SU-DHL-6 (cell line): ENCODE results near the gene RTP4.
"Not testable (repeated sequence)": the region's sequence is repeated elsewhere in the genome, so short reads cannot be mapped to it uniquely, and the experiment has no call there.

Experiments
- EZH2phosphoT487 ChIP-seq: fragments of 200-600 bp; sonication (generic), shearing (Covaris generic); conservative IDR thresholded peaks from 2 replicates; pipeline ENCODE4 v1.6.1; 2018; ENCODE audit warnings: mild to moderate bottlenecking, antibody characterized with exemption, low read length, moderate library complexity, mixed read lengths
- TF ChIP-seq, protein P1 (sequence below): fragments of 200-600 bp; sonication (generic); IDR thresholded peaks from one replicate; pipeline ENCODE4 v1.5.1; 2017; ENCODE audit warnings: antibody characterized with exemption, mild to moderate bottlenecking, low read length, moderate library complexity; ENCODE audit not compliant: insufficient read depth, poor library complexity, severe bottlenecking

DNA sequence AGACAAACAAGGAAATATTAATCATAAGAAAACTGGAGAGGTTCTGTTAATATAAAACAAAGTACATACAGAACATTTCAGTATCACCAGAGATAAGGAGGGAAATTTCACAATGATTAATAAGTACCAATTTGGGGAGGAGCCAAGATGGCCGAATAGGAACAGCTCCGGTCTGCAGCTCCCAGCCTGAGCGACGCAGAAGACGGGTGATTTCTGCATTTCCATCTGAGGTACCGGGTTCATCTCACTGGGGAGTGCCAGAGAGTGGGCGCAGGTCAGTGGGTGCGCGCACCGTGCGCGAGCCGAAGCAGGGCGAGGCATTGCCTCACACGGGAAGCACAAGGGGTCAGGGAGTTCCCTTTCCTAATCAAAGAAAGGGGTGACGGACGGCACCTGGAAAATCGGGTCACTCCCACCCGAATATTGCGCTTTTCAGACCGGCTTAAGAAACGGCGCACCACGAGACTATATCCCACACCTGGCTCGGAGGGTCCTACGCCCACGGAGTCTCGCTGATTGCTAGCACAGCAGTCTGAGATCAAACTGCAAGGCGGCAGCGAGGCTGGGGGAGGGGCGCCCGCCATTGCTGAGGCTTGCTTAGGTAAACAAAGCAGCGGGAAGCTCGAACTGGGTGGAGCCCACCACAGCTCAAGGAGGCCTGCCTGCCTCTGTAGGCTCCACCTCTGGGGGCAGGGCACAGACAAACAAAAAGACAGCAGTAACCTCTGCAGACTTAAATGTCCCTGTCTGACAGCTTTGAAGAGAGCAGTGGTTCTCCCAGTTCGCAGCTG is 44.0 kb downstream of the RTP4 start:
- not testable (repeated sequence) for TF ChIP-seq EZH2phosphoT487
- TF ChIP-seq, protein P1, sequence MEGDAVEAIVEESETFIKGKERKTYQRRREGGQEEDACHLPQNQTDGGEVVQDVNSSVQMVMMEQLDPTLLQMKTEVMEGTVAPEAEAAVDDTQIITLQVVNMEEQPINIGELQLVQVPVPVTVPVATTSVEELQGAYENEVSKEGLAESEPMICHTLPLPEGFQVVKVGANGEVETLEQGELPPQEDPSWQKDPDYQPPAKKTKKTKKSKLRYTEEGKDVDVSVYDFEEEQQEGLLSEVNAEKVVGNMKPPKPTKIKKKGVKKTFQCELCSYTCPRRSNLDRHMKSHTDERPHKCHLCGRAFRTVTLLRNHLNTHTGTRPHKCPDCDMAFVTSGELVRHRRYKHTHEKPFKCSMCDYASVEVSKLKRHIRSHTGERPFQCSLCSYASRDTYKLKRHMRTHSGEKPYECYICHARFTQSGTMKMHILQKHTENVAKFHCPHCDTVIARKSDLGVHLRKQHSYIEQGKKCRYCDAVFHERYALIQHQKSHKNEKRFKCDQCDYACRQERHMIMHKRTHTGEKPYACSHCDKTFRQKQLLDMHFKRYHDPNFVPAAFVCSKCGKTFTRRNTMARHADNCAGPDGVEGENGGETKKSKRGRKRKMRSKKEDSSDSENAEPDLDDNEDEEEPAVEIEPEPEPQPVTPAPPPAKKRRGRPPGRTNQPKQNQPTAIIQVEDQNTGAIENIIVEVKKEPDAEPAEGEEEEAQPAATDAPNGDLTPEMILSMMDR: not testable (repeated sequence)
